Mammary epithelial cell (primary cell): ENCODE results near the gene WDR37.

ENCODE experiments used
- CTCF ChIP-seq, 2 donors: IDR thresholded peaks in 1 of 2; conservative IDR thresholded peaks in 1 of 2; 2 replicates each; pipeline ENCODE4 v1.5.1; 2011 to 2012; ENCODE audit warnings: inconsistent platforms in 2 of 2, low read length in 2 of 2, mild to moderate bottlenecking in 2 of 2, control low read depth in 1 of 2, low read depth in 1 of 2; ENCODE audit not compliant: insufficient read depth in 1 of 2; ENCODE audit errors: extremely low read depth in 1 of 2
- EZH2 ChIP-seq: IDR thresholded peaks from 2 replicates; pipeline ENCODE4 v1.6.1; 2012; ENCODE audit warnings: low read length, inconsistent platforms, borderline replicate concordance

DNA sequence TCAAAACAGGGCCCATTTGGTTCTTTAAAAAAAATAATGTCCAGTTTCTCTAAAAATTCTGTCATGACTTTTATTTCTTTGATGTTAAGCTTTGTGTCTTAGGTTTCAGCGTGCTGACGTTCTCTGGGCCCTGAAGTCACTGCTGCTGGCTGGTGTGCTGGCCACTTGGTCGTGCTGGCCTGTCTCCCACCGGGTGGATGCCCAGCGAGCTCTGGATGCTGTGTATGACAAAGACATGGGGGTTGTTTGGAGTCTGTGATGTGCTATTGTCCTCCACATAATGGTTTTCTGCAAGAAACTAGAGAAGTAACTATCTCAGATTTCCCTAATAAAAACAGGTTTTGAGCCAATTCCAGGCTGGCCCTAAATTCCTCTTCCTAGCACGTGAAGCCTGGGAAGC is 21.0 kb upstream of the WDR37 start:
- TF ChIP-seq CTCF (conservative IDR thresholded peaks at IDR 0.05 in 1 of 2, IDR thresholded peaks at IDR 0.05 in 1 of 2; ENCODE audit: extremely low read depth in 1 of 2, insufficient read depth in 1 of 2, low read depth in 1 of 2, low read length in 2 of 2) (no peak), EZH2 (no peak)
